ENCODE data around the gene PTPRT.

PTPRT gene

DNA sequence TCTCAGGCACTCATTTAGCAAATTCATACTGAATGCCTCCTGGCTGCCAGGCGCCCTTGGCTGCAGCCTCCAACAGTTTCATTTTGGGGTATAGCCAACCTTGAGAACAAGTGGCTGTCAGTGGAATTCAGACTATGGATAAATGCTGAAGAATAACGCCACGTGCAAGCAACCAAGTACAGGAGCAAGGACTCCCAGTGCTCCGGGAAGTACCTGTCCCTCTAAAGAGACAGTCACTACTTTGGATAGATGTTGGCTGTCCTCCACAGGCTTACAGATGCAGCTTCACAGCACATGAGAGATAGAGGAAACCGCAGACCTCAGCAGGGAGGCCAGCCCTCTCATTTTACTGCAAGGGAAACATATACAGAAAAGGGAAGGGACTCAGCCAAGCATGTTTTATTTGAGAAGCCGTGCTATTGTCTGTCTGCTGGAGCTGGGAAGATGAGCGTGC is 658.2 kb downstream of the PTPRT start:
- Histone ChIP-seq H3K9me3 (ENCODE audit: control insufficient read depth in 2 of 2, low read length in 2 of 2) (no peaks in the 10 kb centered on the region), H3K27me3 (ENCODE audit: control insufficient read depth in 2 of 2, insufficient read depth in 2 of 2, low read length in 2 of 2) (peaks cover 0 to 4% of the 10 kb centered on the region in 2 donors), H3K4me1 (ENCODE audit: control insufficient read depth in 2 of 2, insufficient read depth in 2 of 2, low read length in 2 of 2) (no peaks in the 10 kb centered on the region), H3K9ac (ENCODE audit: low read depth in 1 of 2, low read length in 2 of 2) (no peak overlapping the region), H3K27ac (ENCODE audit: low read depth in 2 of 2, low read length in 2 of 2) (no peak overlapping the region), H3K4me3 (ENCODE audit: low read length in 2 of 2) (no peak overlapping the region), H3K36me3 (ENCODE audit: control insufficient read depth in 2 of 2, insufficient read depth in 2 of 2, low read length in 2 of 2) (no peaks in the 10 kb centered on the region)

DNA sequence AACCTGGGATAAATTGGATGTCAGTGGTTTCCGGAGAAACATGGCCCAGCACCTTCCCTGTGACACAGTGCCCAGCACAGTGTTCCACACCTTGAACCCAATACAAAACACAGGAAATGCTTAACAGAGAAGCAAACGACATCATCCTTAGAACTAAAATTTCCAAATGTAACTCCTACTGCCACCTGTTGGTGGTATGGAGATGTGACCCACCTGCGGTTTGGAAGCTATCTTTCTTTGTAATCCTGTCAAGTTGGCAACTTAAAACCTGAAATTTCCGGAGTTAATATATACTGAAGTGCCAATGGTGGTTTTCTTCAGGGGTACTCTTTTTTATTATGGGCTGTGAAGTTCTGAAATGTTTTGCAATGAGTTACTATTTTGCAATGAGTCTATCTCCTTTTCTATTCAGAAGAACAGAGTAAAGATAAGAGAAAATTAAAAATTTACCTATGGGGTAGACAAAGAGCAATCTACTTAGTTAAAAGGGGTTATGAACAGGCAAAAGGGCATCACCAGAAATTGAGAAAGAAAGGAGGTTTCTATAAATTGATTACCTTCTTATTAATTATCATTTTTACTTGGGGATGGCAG is 658.8 kb downstream of the PTPRT start:
- Histone ChIP-seq H3K4me3 (ENCODE audit: low read length in 2 of 2) (no peak overlapping the region), H3K27ac (ENCODE audit: low read depth in 2 of 2, low read length in 2 of 2) (no peak overlapping the region), H3K9me3 (ENCODE audit: control insufficient read depth in 2 of 2, low read length in 2 of 2) (no peaks in the 10 kb centered on the region), H3K4me1 (ENCODE audit: control insufficient read depth in 2 of 2, insufficient read depth in 2 of 2, low read length in 2 of 2) (no peaks in the 10 kb centered on the region), H3K9ac (ENCODE audit: low read depth in 1 of 2, low read length in 2 of 2) (no peak overlapping the region), H3K27me3 (ENCODE audit: control insufficient read depth in 2 of 2, insufficient read depth in 2 of 2, low read length in 2 of 2) (peaks cover 0 to 4% of the 10 kb centered on the region in 2 donors), H3K36me3 (ENCODE audit: control insufficient read depth in 2 of 2, insufficient read depth in 2 of 2, low read length in 2 of 2) (no peaks in the 10 kb centered on the region)

DNA sequence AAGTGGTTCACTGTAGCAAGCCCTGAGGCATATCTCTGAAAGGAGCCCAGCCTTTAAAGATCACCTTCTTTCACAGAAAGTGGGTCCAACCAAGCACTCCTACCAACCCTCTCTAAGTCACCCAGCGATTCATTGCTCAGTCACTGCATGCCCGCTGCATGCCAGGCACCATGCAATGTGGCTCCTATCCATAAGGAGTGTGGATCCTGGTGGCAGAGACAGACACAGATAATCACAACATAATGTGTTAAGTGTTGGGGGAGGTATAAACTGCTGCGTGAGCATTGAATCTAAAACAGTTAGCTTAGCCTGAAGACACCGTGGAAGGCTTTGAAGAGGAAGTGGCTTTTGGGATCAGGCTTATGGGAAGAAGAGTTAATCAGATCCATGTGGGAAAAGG is 659.5 kb downstream of the PTPRT start:
- no peak overlapping the region for H3K4me3 ChIP-seq (ENCODE audit: low read length in 2 of 2)
- no peaks in the 10 kb centered on the region for H3K4me1 ChIP-seq (ENCODE audit: control insufficient read depth in 2 of 2, insufficient read depth in 2 of 2, low read length in 2 of 2)
- no peak overlapping the region for H3K27ac ChIP-seq (ENCODE audit: low read depth in 2 of 2, low read length in 2 of 2)
- no peaks in the 10 kb centered on the region for H3K36me3 ChIP-seq (ENCODE audit: control insufficient read depth in 2 of 2, insufficient read depth in 2 of 2, low read length in 2 of 2)
- H3K9ac ChIP-seq (ENCODE audit: low read depth in 1 of 2, low read length in 2 of 2), result no peak overlapping the region
- peaks cover 0 to 4% of the 10 kb centered on the region in 2 donors for H3K27me3 ChIP-seq (ENCODE audit: control insufficient read depth in 2 of 2, insufficient read depth in 2 of 2, low read length in 2 of 2)
- no peaks in the 10 kb centered on the region for H3K9me3 ChIP-seq (ENCODE audit: control insufficient read depth in 2 of 2, low read length in 2 of 2)

DNA sequence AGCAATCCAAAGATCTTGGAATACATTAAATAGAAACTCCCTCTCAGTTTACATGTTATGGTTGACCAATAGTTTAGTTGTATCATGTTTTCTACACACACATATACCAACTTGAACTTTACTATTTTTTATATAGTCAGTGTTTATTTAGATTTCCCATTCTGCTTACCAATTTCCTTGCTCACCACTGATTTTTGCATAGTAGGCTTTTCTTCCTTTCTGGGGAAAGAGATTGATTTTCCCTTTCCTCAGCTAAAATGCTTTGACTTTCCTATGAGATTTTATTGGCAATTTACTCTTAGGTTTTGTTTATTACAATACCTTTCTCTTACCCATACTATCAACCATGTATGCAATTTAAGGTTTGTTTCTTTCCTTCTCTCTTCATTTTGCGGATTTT is 665.6 kb downstream of the PTPRT start:
- Histone ChIP-seq H3K27me3 (ENCODE audit: control insufficient read depth in 2 of 2, insufficient read depth in 2 of 2, low read length in 2 of 2) (no peaks in the 10 kb centered on the region), H3K9ac (ENCODE audit: low read depth in 1 of 2, low read length in 2 of 2) (no peak overlapping the region), H3K27ac (ENCODE audit: low read depth in 2 of 2, low read length in 2 of 2) (no peak overlapping the region), H3K36me3 (ENCODE audit: control insufficient read depth in 2 of 2, insufficient read depth in 2 of 2, low read length in 2 of 2) (no peaks in the 10 kb centered on the region), H3K9me3 (ENCODE audit: control insufficient read depth in 2 of 2, low read length in 2 of 2) (no peaks in the 10 kb centered on the region), H3K4me3 (ENCODE audit: low read length in 2 of 2) (no peak overlapping the region), H3K4me1 (ENCODE audit: control insufficient read depth in 2 of 2, insufficient read depth in 2 of 2, low read length in 2 of 2) (no peaks in the 10 kb centered on the region)

DNA sequence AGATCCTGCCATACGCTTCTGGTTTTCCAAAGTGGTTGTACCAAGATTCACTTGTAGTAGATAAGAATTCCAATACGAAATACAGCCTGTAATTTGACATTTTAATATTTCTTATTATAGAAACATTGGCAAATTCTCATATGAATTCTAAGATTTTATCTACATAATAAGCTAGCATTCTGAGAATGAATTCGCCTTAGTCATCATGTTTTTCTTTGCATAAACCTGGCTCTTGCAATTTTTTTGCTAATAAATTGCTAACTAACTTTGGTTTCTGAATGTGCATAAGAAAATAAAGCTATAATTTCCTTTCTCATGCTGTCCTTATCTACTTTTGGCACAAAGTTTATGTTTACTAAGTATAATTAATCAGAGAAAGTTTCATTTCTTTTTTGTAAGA is 673.0 kb downstream of the PTPRT start:
- no peaks in the 10 kb centered on the region for H3K36me3 ChIP-seq (ENCODE audit: control insufficient read depth in 2 of 2, insufficient read depth in 2 of 2, low read length in 2 of 2)
- H3K27me3 ChIP-seq (ENCODE audit: control insufficient read depth in 2 of 2, insufficient read depth in 2 of 2, low read length in 2 of 2), result no peaks in the 10 kb centered on the region
- no peak overlapping the region for H3K9ac ChIP-seq (ENCODE audit: low read depth in 1 of 2, low read length in 2 of 2)
- no peaks in the 10 kb centered on the region for H3K9me3 ChIP-seq (ENCODE audit: control insufficient read depth in 2 of 2, low read length in 2 of 2)
- H3K4me1 ChIP-seq (ENCODE audit: control insufficient read depth in 2 of 2, insufficient read depth in 2 of 2, low read length in 2 of 2), result no peaks in the 10 kb centered on the region
- H3K27ac ChIP-seq (ENCODE audit: low read depth in 2 of 2, low read length in 2 of 2), result no peak overlapping the region
- no peak overlapping the region for H3K4me3 ChIP-seq (ENCODE audit: low read length in 2 of 2)

DNA sequence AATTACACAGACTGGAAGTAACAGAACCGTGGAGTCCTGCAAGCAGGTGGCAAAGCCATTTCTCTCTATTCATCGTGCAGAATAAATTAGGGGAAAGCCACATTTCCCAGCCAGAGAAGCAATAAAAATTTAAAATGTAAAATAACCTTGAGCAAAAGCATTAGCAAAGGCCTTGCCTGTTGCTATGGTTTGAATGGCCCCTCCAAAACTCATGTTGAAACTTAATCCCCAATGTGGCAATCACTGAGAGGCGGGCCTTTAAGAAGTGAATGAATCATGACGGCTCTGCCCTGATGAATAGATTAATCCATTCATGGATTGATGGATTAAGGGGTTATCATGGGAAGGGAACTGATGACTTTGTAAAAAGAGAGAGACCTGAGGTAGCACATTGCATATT is 679.0 kb downstream of the PTPRT start:
- Histone ChIP-seq H3K4me1 (ENCODE audit: control insufficient read depth in 2 of 2, insufficient read depth in 2 of 2, low read length in 2 of 2) (no peaks in the 10 kb centered on the region), H3K9ac (ENCODE audit: low read depth in 1 of 2, low read length in 2 of 2) (no peak overlapping the region), H3K27me3 (ENCODE audit: control insufficient read depth in 2 of 2, insufficient read depth in 2 of 2, low read length in 2 of 2) (no peaks in the 10 kb centered on the region), H3K4me3 (ENCODE audit: low read length in 2 of 2) (no peak overlapping the region), H3K9me3 (ENCODE audit: control insufficient read depth in 2 of 2, low read length in 2 of 2) (no peaks in the 10 kb centered on the region), H3K36me3 (ENCODE audit: control insufficient read depth in 2 of 2, insufficient read depth in 2 of 2, low read length in 2 of 2) (no peaks in the 10 kb centered on the region), H3K27ac (ENCODE audit: low read depth in 2 of 2, low read length in 2 of 2) (no peak overlapping the region)

DNA sequence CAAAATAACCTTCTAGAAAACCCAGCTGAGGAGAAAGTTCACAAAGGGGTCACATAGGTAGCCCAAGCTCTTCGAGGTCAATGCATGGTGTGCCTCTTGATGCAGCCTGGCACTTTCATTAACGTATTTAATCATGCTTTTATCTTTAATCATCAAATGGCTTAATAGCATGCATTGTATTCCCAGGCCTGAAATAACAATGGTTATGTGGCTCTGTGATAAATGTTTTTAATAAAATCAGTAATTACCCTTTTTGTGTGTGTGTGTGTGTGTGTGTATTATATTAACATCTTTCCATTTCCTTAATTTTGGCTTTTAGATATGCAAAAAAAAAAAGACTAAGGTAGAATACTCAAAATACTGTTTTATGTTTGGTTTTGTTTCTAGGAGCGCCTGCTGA is 681.8 kb downstream of the PTPRT start:
- Histone ChIP-seq H3K27ac (ENCODE audit: low read depth in 2 of 2, low read length in 2 of 2) (no peak overlapping the region), H3K4me1 (ENCODE audit: control insufficient read depth in 2 of 2, insufficient read depth in 2 of 2, low read length in 2 of 2) (no peaks in the 10 kb centered on the region), H3K36me3 (ENCODE audit: control insufficient read depth in 2 of 2, insufficient read depth in 2 of 2, low read length in 2 of 2) (no peaks in the 10 kb centered on the region), H3K9ac (ENCODE audit: low read depth in 1 of 2, low read length in 2 of 2) (no peak overlapping the region), H3K4me3 (ENCODE audit: low read length in 2 of 2) (no peak overlapping the region), H3K9me3 (ENCODE audit: control insufficient read depth in 2 of 2, low read length in 2 of 2) (no peaks in the 10 kb centered on the region), H3K27me3 (ENCODE audit: control insufficient read depth in 2 of 2, insufficient read depth in 2 of 2, low read length in 2 of 2) (no peaks in the 10 kb centered on the region)

DNA sequence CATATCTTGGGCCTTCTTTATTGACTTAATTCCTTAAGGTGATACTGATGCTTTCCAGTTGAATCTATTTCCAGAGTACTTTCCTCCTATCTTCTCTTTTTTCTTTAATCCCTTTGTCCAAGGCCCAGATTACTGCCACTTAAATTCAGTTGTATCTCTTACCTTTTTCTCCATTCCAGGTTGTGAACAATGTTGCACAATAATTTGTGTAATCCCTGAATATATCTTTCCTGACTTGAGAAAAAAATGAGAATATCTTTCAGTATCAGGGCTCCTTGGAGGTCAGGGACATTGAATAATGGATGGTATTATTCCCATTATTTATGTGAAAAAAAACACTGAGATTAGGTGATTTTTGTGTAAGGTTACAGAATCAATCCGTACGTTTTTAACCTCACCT is 683.3 kb downstream of the PTPRT start:
- no peaks in the 10 kb centered on the region for H3K36me3 ChIP-seq (ENCODE audit: control insufficient read depth in 2 of 2, insufficient read depth in 2 of 2, low read length in 2 of 2)
- no peak overlapping the region for H3K9ac ChIP-seq (ENCODE audit: low read depth in 1 of 2, low read length in 2 of 2)

DNA sequence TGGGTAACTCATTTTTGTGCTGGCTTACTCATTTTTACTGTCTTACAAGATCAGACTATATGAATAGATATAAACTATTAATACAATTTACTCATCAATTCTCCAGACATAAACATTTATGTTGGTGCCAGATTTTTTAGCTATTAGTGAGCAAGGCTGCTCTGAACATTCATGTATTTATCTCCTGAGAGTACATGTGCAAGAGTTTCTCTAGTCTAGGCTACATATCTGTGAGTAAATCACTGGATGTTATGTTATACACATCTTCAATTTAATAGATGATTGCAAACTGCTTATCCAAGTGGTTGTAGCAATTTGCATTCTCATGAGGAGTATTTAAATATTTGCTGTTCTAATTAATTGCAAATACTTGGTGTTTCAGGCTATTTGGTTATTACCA is 687.1 kb downstream of the PTPRT start:
- Histone ChIP-seq H3K4me3 (ENCODE audit: low read length in 2 of 2) (no peak overlapping the region), H3K27me3 (ENCODE audit: control insufficient read depth in 2 of 2, insufficient read depth in 2 of 2, low read length in 2 of 2) (no peaks in the 10 kb centered on the region), H3K9me3 (ENCODE audit: control insufficient read depth in 2 of 2, low read length in 2 of 2) (no peaks in the 10 kb centered on the region), H3K4me1 (ENCODE audit: control insufficient read depth in 2 of 2, insufficient read depth in 2 of 2, low read length in 2 of 2) (no peaks in the 10 kb centered on the region), H3K36me3 (ENCODE audit: control insufficient read depth in 2 of 2, insufficient read depth in 2 of 2, low read length in 2 of 2) (no peaks in the 10 kb centered on the region), H3K9ac (ENCODE audit: low read depth in 1 of 2, low read length in 2 of 2) (no peak overlapping the region), H3K27ac (ENCODE audit: low read depth in 2 of 2, low read length in 2 of 2) (no peak overlapping the region)

More for the DNA sequence above, 683.3 kb downstream of the PTPRT start:
- Histone ChIP-seq H3K27ac (ENCODE audit: low read depth in 2 of 2, low read length in 2 of 2) (no peak overlapping the region), H3K4me3 (ENCODE audit: low read length in 2 of 2) (no peak overlapping the region), H3K9me3 (ENCODE audit: control insufficient read depth in 2 of 2, low read length in 2 of 2) (no peaks in the 10 kb centered on the region), H3K27me3 (ENCODE audit: control insufficient read depth in 2 of 2, insufficient read depth in 2 of 2, low read length in 2 of 2) (no peaks in the 10 kb centered on the region), H3K4me1 (ENCODE audit: control insufficient read depth in 2 of 2, insufficient read depth in 2 of 2, low read length in 2 of 2) (no peaks in the 10 kb centered on the region)

DNA sequence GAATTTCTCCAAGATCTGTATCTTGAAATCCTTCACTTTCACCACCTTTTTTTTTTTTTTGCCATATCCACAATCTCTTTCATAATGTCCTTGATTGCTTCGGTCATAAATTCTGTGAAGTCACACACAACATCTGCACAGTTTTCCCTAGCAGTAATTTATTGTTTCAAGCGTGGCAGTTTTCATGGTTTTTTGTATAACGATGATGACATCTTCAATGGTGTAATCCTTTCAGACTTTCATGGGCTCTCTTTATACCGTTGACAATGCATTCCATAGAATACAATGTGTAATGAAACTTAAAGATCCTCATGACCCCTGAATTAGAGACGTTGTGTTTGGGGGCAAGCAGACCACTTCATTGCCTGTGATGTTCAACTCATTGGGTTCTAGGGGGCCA is 693.1 kb downstream of the PTPRT start:
- H3K4me3 ChIP-seq (ENCODE audit: low read length in 2 of 2), result no peak overlapping the region
- H3K9me3 ChIP-seq (ENCODE audit: control insufficient read depth in 2 of 2, low read length in 2 of 2), result no peaks in the 10 kb centered on the region
- no peak overlapping the region for H3K27ac ChIP-seq (ENCODE audit: low read depth in 2 of 2, low read length in 2 of 2)
- no peak overlapping the region for H3K9ac ChIP-seq (ENCODE audit: low read depth in 1 of 2, low read length in 2 of 2)
- H3K4me1 ChIP-seq (ENCODE audit: control insufficient read depth in 2 of 2, insufficient read depth in 2 of 2, low read length in 2 of 2), result no peaks in the 10 kb centered on the region
- no peaks in the 10 kb centered on the region for H3K27me3 ChIP-seq (ENCODE audit: control insufficient read depth in 2 of 2, insufficient read depth in 2 of 2, low read length in 2 of 2)
- no peaks in the 10 kb centered on the region for H3K36me3 ChIP-seq (ENCODE audit: control insufficient read depth in 2 of 2, insufficient read depth in 2 of 2, low read length in 2 of 2)

DNA sequence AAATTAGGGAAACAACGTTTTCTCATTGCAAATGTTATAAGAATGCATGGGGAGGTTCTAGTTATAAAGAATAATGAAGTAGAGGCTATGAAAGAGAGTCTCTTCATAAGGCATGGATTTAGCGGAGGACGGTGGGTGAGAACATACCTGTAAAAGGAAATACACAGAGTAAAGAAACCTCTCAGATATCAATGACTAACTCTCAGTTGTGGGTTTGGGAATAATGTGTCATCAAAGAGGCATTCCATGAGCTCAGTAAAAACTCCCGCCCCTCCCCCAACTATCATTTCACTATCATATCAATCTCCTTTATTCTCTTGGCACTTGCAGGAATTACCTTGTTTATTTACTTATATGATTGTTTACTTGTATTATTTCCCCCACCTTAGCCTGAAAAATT is 695.4 kb downstream of the PTPRT start:
- Histone ChIP-seq H3K27me3 (ENCODE audit: control insufficient read depth in 2 of 2, insufficient read depth in 2 of 2, low read length in 2 of 2) (no peaks in the 10 kb centered on the region), H3K9ac (ENCODE audit: low read depth in 1 of 2, low read length in 2 of 2) (no peak overlapping the region), H3K9me3 (ENCODE audit: control insufficient read depth in 2 of 2, low read length in 2 of 2) (no peaks in the 10 kb centered on the region), H3K4me3 (ENCODE audit: low read length in 2 of 2) (no peak overlapping the region), H3K36me3 (ENCODE audit: control insufficient read depth in 2 of 2, insufficient read depth in 2 of 2, low read length in 2 of 2) (no peaks in the 10 kb centered on the region), H3K27ac (ENCODE audit: low read depth in 2 of 2, low read length in 2 of 2) (no peak overlapping the region), H3K4me1 (ENCODE audit: control insufficient read depth in 2 of 2, insufficient read depth in 2 of 2, low read length in 2 of 2) (no peaks in the 10 kb centered on the region)
